Left cardiac atrium (tissue), 4 donors: ENCODE results near the gene RGCC. TPM values are rescaled to one million over a fixed set of nuclear protein-coding genes. Genes with fewer than 3 reads are reported as not detected.

Source experiments
- ATAC-seq, 2 donors: fragments of 200-7000 bp; cut with Tn5 transposase; one replicate each; pipeline ENCODE4 v1.9.1; 2020; ENCODE audit warnings: mild to moderate bottlenecking in 2 of 2, moderate library complexity in 2 of 2
- DNase-seq: peaks from one replicate; pipeline ENCODE4 v3.0.0-alpha.2; 2020
- intact Hi-C, 2 donors: fragments of 100-400 bp; cut with DNase I; formaldehyde crosslinking; loops; one replicate each; pipeline versions ENCODE4 v1.14.1 to v1.15.1; 2022 to 2023
- total RNA-seq, 2 donors: library from RNA; stranded (reverse); fragmentation: NEBNext Ultra II Directional; extraction: Animal tissue kit (Norgen Biotek cat#: 25700); gene quantifications; one replicate each; pipeline ENCODE4 v1.2.1, GENCODE V29; 2021
- donor health status: DM: no; HTN: yes; CAD: no.
- donor health status: DM: no; HTN: yes; CAD: no; lungs with severe emphysema.
- donor health status: DM: yes; HTN: yes; CAD: no.
- donor health status: Dilated cardiomyopathy.

RGCC gene
- total RNA-seq, 2 donors from 2014 or later = 40.8 to 43.2 TPM

DNA sequence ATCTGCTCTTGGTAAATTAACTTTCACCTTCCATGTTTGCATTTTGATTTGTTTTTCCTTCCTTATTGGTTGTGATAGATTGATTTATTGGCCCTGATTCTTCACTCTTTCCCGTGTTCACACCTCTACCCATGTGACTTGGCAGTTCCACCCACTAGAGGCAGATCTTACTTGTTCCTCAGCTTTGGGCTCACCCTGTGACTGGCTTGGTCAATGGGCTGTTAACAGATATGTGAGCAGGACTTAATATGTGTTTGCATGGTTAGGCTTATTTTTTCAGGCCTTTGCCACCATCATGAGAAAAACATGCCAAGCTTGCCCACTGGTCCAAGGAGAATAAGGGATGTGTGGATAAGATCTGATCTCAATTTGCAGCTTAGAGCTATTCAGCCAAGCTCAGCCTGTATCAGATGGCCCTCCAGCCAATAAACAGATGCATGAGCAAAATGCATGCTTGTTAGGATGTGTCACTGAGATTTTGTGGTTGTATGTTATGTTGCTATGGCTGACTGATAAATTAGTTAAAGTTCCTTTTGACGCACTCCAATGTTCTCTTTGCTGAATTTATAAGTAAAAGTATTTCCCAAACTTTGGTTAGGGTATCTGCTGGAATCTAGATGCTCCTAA is 48.0 kb downstream of the RGCC start:
- DNase-seq (no peak), ATAC-seq (no peak)
- intact Hi-C loops = no loop called here

DNA sequence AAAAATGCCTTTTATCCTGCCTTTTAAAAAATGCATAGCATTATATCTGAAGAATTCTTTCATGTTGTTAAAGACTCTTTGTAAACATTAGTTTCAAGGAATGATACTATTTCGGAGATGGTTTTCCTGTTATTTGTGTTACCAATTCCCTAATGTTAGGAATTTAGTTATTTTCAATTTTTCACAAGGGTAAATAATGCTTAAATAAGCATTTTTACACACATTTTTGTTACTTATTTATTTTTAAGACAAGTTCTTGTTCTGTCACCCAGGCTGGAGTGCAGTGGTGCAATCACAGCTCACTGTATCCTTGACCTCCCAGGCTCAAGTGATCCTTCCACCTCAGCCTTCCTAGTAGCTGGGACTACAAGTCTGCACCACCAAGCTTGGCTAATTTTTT is 49.0 kb downstream of the RGCC start:
- ATAC-seq (no peak), DNase-seq (no peak)
- intact Hi-C loops = no loop called here

DNA sequence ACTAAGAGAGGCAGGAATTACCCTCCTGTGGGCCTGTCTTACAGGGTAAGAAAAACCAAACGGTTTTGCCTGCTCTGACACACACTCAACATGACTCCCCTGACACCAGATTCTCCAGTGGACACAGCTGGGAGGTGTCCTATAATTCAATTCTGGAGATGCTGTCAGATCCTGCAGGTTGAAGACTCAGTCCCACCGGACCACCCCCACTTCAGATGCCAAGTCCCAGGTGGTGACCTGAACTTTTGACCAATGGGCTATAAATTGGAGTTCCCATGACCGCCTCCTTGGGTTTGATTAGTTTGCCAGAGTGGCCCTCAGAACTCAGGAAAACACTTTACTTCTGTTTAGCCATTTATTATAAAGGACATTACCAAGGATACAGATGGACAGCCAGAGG is 52.6 kb downstream of the RGCC start:
- DNase-seq (no peak), ATAC-seq (no peak)
- intact Hi-C loops = no loop called here

DNA sequence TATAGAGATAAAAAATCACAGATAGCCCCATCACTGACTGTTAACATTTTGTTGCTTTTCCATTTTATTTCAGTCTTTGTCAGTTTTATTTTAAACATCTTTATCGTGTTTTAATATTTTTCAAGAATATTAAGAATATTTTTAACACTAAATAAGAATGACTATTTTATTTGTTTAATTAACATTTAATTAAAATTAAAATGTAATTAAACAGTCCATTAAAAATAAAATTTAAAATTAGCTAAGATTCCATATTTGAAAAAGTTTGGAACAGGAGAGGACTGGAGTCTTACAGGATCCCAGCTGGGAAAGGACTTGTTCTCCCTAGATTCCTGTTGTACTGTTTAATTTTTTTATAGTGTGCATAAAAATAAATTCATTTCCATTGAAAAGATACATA is 54.5 kb downstream of the RGCC start:
- ATAC-seq = no peak
- intact Hi-C loops = no loop called here
- no peak for DNase-seq

DNA sequence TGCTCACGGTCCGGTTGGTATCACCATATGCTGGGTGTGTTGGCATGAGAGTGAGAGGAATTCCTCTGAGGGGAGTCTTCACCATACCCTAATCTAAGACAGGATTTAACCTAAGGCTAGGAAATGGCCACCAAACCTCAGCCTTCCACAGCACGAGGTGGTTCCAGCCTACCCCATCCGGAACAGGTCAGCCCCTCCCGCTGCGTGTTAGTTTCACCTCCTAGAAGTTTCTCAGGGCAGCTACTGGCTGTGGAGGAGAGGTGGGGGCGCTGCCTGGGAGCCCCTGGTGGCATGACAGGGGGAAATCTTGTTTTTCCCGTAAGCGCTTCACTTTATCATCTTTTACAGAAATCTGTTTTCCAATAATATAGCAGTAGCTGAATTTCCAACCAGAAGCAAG is 55.1 kb downstream of the RGCC start:
- ATAC-seq = no peak
- intact Hi-C loops = no loop called here
- DNase-seq = no peak

DNA sequence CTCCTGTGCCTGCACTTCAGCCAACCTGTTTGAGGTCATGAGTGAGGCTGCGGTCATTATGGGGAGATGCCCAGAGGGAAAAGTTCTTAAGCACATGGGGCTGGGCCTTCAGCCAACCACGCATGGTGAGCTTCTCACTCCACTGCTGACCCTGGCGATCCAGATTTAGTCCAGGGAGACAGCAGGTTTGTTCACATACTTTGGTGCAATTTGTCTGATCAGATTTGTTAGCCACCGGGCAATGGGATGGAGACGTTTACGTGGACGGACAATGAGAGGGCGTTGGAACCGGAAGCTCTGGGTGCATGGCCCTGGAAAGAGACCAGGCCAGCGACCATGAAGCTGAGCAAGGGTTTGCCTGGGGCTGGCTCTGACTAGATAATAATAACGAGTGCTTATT is 56.2 kb downstream of the RGCC start:
- ATAC-seq = no peak

DNA sequence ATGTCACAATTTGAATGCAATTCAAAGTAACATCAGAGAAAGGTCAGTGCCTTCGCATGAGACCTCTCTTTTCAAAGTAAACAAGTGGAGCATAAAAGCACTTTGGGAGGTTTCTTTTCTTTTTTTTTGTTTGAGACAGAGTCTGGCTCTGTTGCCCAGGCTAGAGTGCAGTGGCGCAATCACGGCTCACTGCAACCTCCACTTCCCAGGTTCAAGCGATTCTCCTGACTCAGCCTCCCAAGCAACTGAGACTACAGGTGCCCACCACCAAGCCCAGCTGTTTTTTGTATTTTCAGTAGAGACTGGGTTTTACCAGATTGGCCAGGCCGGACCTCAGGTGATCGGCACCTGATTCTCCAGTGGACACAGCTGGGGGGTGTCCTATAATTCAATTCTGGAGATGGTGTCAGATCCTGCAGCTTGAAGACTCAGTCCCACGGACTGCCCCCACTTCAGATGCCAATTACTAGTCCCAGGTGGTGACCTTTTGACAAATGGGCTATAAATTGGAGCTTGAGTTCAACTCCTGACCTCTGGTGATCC is 57.6 kb downstream of the RGCC start:
- DNase-seq (no peak), ATAC-seq (no peak)
- intact Hi-C loops = no loop called here

More for the DNA sequence above, 56.2 kb downstream of the RGCC start:
- intact Hi-C loops = no loop called here
- no peak for DNase-seq

DNA sequence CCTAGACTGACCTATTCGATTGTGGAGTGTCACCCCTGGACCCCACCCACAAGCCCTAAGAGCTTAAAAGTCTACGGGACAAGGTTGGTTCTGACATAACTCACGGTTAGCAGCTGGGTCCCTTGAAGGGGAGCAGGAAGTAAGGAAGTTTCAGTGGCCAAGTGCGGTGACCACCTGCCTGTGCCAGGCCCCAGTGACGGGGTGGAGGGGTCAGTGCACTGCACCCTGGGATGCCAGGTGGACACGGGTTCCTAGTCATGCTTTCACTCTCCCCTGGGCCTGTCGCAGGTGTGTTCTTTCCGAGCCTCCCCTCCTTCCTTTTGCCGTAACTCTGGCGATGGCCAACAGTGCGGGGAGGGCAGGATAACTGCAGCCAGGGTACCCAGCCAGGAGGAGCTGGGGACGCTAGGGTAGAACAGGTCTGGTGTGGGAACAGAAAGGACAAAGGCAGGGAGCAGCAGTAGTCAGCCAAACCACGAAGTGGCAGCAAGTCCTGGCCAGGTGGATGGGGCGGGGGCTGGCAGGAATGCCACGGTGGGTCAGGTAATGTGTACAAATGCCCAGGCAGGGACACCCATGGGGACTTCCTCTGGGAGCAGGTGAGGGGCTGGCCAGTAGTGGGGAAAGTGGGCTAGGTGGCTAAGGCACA is 58.3 kb downstream of the RGCC start:
- ATAC-seq = no peak
- DNase-seq = no peak

DNA sequence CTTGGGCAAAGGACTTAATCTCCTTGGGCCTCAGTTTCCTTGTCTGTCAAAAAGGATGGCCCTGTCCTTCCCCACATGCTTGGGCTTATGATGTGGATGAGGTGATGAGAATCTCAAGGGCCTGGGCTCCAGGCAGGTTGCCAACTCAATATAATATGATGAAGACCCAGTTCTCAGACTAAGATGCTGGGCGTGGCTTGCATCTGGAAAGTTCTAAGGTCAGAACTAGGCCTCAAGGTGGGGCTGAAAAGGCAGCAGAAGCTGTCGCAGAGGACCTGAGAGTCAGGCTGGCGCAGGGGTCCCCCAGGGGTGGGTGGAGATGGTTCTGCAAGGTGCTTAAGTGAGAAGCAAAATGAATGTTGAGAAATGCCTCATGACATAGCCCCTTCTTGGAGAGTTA is 58.8 kb downstream of the RGCC start:
- no peak for ATAC-seq
- no peak for DNase-seq
- intact Hi-C loops = no loop called here

More for the DNA sequence above, 58.3 kb downstream of the RGCC start:
- intact Hi-C loops = no loop called here

DNA sequence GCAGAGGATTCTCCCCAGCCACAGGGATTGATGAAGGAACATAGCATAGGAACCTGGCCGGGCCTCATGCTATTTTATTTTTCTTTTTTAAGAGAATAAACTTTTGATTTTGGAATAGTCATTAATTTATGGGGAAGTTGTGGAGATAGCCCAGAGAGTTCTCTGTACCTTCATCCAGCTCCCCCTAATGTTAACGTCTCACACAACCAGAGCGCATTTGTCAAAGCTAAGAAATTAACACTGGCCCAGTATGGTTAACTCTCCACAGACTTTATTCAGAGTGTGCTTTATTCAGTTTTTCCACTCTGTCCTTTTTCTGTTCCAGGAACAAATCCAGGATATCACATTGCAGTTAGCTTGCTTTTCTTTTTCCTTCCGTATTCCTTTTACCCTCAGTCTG is 59.4 kb downstream of the RGCC start:
- DNase-seq (no peak), ATAC-seq (no peak)
- intact Hi-C loops = no loop called here

DNA sequence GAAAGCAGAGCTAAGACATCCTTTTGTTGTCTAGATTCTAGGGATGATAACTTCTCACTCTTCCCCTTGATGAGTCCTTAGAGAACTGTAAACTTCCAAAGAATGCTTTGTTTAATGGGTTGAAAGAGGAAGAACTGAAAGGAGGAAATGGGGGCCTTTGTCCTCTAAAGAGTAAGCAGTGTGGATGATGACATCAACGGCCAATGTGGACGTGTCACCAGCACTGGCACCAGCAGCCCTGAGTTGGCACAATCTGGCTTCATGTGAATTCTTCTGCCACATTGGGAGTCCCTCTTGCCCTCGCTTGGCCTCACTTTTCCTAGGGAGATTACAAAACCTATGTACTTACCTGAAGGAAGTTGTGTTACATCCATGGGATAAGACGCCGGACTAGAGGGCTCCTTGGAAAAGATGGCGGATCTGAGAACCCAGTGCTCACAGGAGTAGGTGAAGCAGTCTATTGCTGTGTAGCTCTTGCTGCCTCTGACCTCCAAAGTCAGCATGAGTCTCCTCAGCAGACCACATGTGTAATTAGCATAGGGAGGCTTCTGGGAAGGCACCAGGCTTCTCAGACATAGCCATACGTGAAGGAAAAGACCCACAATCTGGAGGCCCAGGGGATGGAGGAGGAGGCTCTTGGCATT is 62.8 kb downstream of the RGCC start:
- DNase-seq = no peak
- ATAC-seq = peak in 1 of 2 donors; percentile 46
- intact Hi-C loops = no loop called here

Other genes starting within 250 kb of the RGCC start
- 10 to 100 TPM; 11.1 to 12.4 TPM for gene MTRF1, start 194.0 kb upstream of the RGCC start, total RNA-seq
- 10 to 100 TPM in 1 of 2 donors, 1 to 10 TPM in 1; 9.2 to 11.1 TPM for gene NAA16, start 146.3 kb upstream of the RGCC start, total RNA-seq